K562 (cell line): ENCODE measurements around the gene SFT2D2. TPM values are rescaled to one million over a fixed set of nuclear protein-coding genes. Genes with fewer than 3 reads are reported as not detected.

ENCODE experiments used
- BRD9 ChIP-seq: fragments of 450-650 bp; IDR thresholded peaks from 2 replicates; pipeline ENCODE4 v1.6.1; 2018; ENCODE audit warnings: low read depth; ENCODE audit not compliant: partially characterized antibody
- CBFB ChIP-seq: sonication (generic); formaldehyde crosslinking; IDR thresholded peaks from 2 replicates; pipeline ENCODE4 v1.4.0; 2020; ENCODE audit warnings: mild to moderate bottlenecking, missing genetic modification reagents
- CEBPB ChIP-seq: fragments of 450-650 bp; IDR thresholded peaks from 2 replicates; pipeline ENCODE4 v1.6.1; 2016; ENCODE audit warnings: missing genetic modification characterization, missing compliant biosample characterization
- DNMT1 ChIP-seq: fragments of 450-650 bp; IDR thresholded peaks from 2 replicates; pipeline ENCODE4 v1.6.1; 2016; ENCODE audit warnings: antibody characterized with exemption, mild to moderate bottlenecking
- EHMT2 ChIP-seq: fragments of 450-650 bp; IDR thresholded peaks from 2 replicates; pipeline ENCODE4 v1.6.1; 2018; ENCODE audit warnings: antibody characterized with exemption
- FIP1L1 ChIP-seq: fragments of 200-400 bp; formaldehyde crosslinking; IDR thresholded peaks from 2 replicates; pipeline ENCODE4 v1.6.1; 2018; ENCODE audit warnings: mild to moderate bottlenecking, low read depth, low read length; ENCODE audit not compliant: poor library complexity, severe bottlenecking
- GABPB1 ChIP-seq: sonication (generic); formaldehyde crosslinking; IDR thresholded peaks from 2 replicates; pipeline ENCODE4 v1.8.0; 2022; ENCODE audit warnings: mild to moderate bottlenecking, missing genetic modification reagents
- KAT2B ChIP-seq: IDR thresholded peaks from one replicate; pipeline ENCODE4 v1.6.1; 2012; ENCODE audit warnings: low read depth, mild to moderate bottlenecking, control low read depth, inconsistent platforms, low read length, moderate library complexity
- KLF6 ChIP-seq: fragments of 250-450 bp; sonication (Bioruptor Pico); IDR thresholded peaks from 2 replicates; pipeline ENCODE4 v1.4.0; 2020; ENCODE audit warnings: mild to moderate bottlenecking, moderate library complexity, borderline replicate concordance
- POLR2AphosphoS5 ChIP-seq: IDR thresholded peaks from 2 replicates; pipeline ENCODE4 v1.6.1; 2011; ENCODE audit warnings: mild to moderate bottlenecking, low read depth, low read length, moderate library complexity; ENCODE audit not compliant: control insufficient read depth, insufficient read depth
- POLR2H ChIP-seq: IDR thresholded peaks from 2 replicates; pipeline ENCODE4 v1.6.1; 2016; ENCODE audit warnings: missing genetic modification characterization, low read depth, mild to moderate bottlenecking, control low read depth, missing compliant biosample characterization, moderate library complexity
- POU5F1 ChIP-seq: fragments of 150-350 bp; IDR thresholded peaks from 2 replicates; pipeline ENCODE4 v1.6.1; 2014; ENCODE audit warnings: borderline replicate concordance, low read length, low read depth, mild to moderate bottlenecking; ENCODE audit not compliant: partially characterized antibody
- RAD21 ChIP-seq, 2 experiments: fragments of 250-450 bp in 1 of 2; fragments of 450-650 bp in 1 of 2; sonication (Bioruptor Pico) in 1 of 2; formaldehyde crosslinking in 1 of 2; IDR thresholded peaks in 1 of 2; conservative IDR thresholded peaks in 1 of 2; 2 replicates each; pipeline versions ENCODE4 v1.4.0 to v1.8.0; 2020 to 2022; ENCODE audit warnings: mild to moderate bottlenecking in 2 of 2, moderate library complexity in 1 of 2
- RBM14 ChIP-seq: fragments of 200-400 bp; formaldehyde crosslinking; IDR thresholded peaks from 2 replicates; pipeline ENCODE4 v1.6.1; 2018; ENCODE audit warnings: low read depth, mild to moderate bottlenecking, low read length, moderate library complexity, borderline replicate concordance; ENCODE audit not compliant: insufficient read depth
- RBM22 ChIP-seq: fragments of 200-400 bp; formaldehyde crosslinking; IDR thresholded peaks from 2 replicates; pipeline ENCODE4 v1.6.1; 2018; ENCODE audit warnings: low read length, low read depth; ENCODE audit not compliant: poor library complexity, severe bottlenecking
- STAG1 ChIP-seq: sonication (generic); formaldehyde crosslinking; IDR thresholded peaks from 2 replicates; pipeline ENCODE4 v1.5.0; 2020; ENCODE audit warnings: missing genetic modification reagents, borderline replicate concordance
- ZNF232 ChIP-seq: sonication (generic); formaldehyde crosslinking; IDR thresholded peaks from 2 replicates; pipeline ENCODE4 v1.8.0; 2022; ENCODE audit warnings: mild to moderate bottlenecking, missing genetic modification reagents
- ZNF764 ChIP-seq: fragments of 250-450 bp; sonication (Bioruptor Pico); IDR thresholded peaks from 2 replicates; pipeline ENCODE4 v1.4.0; 2020; ENCODE audit warnings: low read depth, mild to moderate bottlenecking, moderate library complexity
- polyA plus RNA-seq, 8 experiments: library from polyadenylated mRNA; depleted of rRNA in 4 of 8; stranded (reverse) in 5 of 8; unstranded in 3 of 8; fragments of >200 nt; fragmentation: Nextera tagmentation in 2 of 8; fragmentation: Illumina TruSeq in 1 of 8; extraction: Ambion mirVana in 2 of 8; extraction: Trizol in 1 of 8; gene quantifications; 2 replicates each; pipeline versions ENCODE4 v1.2.1 to v1.2.3, GENCODE V29; 2011 to 2014; ENCODE audit warnings: inconsistent platforms in 1 of 8, missing spikeins in 1 of 8
- total RNA-seq, 7 experiments: library from RNA; depleted of rRNA in 6 of 7; stranded (reverse); fragments of >200 nt in 6 of 7; fragmentation: Illumina TruSeq in 2 of 7; extraction: Trizol in 2 of 7; gene quantifications; 2 replicates each; pipeline versions ENCODE4 v1.2.1 to v1.2.3, GENCODE V29; 2011 to 2021; ENCODE audit warnings: low replicate concordance in 1 of 7
- TF ChIP-seq, protein P1 (sequence below): fragments of 250-450 bp; sonication (Bioruptor Pico); IDR thresholded peaks from 2 replicates; pipeline ENCODE4 v1.4.0; 2020; ENCODE audit warnings: borderline replicate concordance
- TF ChIP-seq, protein P2 (sequence below): fragments of 450-650 bp; IDR thresholded peaks from 2 replicates; pipeline ENCODE4 v1.6.1; 2018; ENCODE audit not compliant: partially characterized antibody
- TF ChIP-seq, protein P3 (sequence below): IDR thresholded peaks from 3 replicates; pipeline ENCODE4 v1.6.1; 2011; ENCODE audit warnings: borderline replicate concordance, mild to moderate bottlenecking; ENCODE audit not compliant: insufficient read length, insufficient read depth

Gene SFT2D2
- total and polyA plus RNA-seq, 9 of the 15 experiments (the other 6 are each of a cell fraction or from before 2014, with no cell fraction given) = 3.4 to 50.1 (median 21.6) TPM

DNA sequence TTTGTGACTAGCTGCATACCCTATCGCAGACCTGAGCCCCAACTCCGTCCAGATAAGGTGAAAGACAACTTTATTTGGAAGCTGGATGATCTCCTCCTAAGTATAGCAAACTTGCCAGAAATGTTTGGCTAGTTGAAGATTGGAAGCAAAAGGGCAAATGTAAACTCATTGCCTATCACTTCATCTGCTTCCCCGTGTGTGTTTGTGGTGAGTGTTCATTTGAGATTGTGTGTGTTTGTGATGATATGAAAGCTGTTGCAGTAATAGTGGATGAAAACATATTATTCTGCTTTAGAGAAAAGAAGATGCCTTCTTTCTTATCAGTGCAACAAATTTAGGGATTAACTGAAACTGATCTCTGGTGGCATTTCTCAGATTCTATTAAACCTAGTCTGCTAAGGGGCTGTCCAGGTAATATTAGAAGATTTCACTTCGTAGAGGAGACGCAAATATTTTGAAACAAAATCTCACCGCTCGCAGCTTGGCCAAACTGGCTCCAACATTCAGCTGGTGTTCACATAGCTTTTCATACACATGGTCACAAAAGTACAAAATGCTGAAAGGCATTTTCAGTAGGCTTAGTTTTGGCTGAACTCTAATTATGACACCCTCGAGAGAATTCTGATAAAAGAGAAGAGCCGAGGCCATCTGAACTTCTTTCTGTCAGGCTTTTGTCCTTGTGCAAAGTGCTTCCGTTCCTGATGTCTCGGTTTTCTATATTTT is 56.0 kb downstream of the SFT2D2 start (continued):
- TF ChIP-seq DNMT1 (no peak), CBFB (CRISPR knock-in tag) (no peak), KAT2B (no peak), ZNF764 (CRISPR knock-in tag) (no peak), RBM22 (no peak), FIP1L1 (no peak), EHMT2 (no peak), STAG1 (CRISPR knock-in tag) (no peak), POLR2AphosphoS5 (peak; percentile 89), KLF6 (CRISPR knock-in tag) (no peak), GABPB1 (CRISPR knock-in tag) (no peak), CEBPB (tag) (peak; percentile 57), POU5F1 (no peak), BRD9 (no peak), RBM14 (no peak), RAD21 (CRISPR knock-in tag; conservative IDR thresholded peaks at IDR 0.05 in 1 of 2, IDR thresholded peaks at IDR 0.05 in 1 of 2) (no peak), POLR2H (tag) (no peak), ZNF232 (no peak)
- TF ChIP-seq, protein P1, sequence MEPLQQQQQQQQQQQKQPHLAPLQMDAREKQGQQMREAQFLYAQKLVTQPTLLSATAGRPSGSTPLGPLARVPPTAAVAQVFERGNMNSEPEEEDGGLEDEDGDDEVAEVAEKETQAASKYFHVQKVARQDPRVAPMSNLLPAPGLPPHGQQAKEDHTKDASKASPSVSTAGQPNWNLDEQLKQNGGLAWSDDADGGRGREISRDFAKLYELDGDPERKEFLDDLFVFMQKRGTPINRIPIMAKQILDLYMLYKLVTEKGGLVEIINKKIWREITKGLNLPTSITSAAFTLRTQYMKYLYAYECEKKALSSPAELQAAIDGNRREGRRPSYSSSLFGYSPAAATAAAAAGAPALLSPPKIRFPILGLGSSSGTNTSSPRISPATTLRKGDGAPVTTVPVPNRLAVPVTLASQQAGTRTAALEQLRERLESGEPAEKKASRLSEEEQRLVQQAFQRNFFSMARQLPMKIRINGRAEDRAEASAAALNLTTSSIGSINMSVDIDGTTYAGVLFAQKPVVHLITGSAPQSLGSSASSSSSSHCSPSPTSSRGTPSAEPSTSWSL (CRISPR knock-in tag) = no peak
- TF ChIP-seq, protein P2, sequence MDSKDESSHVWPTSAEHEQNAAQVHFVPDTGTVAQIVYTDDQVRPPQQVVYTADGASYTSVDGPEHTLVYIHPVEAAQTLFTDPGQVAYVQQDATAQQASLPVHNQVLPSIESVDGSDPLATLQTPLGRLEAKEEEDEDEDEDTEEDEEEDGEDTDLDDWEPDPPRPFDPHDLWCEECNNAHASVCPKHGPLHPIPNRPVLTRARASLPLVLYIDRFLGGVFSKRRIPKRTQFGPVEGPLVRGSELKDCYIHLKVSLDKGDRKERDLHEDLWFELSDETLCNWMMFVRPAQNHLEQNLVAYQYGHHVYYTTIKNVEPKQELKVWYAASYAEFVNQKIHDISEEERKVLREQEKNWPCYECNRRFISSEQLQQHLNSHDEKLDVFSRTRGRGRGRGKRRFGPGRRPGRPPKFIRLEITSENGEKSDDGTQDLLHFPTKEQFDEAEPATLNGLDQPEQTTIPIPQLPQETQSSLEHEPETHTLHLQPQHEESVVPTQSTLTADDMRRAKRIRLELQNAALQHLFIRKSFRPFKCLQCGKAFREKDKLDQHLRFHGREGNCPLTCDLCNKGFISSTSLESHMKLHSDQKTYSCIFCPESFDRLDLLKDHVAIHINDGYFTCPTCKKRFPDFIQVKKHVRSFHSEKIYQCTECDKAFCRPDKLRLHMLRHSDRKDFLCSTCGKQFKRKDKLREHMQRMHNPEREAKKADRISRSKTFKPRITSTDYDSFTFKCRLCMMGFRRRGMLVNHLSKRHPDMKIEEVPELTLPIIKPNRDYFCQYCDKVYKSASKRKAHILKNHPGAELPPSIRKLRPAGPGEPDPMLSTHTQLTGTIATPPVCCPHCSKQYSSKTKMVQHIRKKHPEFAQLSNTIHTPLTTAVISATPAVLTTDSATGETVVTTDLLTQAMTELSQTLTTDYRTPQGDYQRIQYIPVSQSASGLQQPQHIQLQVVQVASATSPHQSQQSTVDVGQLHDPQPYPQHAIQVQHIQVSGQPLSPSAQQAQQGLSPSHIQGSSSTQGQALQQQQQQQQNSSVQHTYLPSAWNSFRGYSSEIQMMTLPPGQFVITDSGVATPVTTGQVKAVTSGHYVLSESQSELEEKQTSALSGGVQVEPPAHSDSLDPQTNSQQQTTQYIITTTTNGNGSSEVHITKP = no peak
- TF ChIP-seq, protein P3, sequence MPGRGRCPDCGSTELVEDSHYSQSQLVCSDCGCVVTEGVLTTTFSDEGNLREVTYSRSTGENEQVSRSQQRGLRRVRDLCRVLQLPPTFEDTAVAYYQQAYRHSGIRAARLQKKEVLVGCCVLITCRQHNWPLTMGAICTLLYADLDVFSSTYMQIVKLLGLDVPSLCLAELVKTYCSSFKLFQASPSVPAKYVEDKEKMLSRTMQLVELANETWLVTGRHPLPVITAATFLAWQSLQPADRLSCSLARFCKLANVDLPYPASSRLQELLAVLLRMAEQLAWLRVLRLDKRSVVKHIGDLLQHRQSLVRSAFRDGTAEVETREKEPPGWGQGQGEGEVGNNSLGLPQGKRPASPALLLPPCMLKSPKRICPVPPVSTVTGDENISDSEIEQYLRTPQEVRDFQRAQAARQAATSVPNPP = no peak
